Naive thymus-derived CD4-positive, alpha-beta T cell (primary cell): ENCODE measurements around the gene KCTD4. TPM values are rescaled to one million over a fixed set of nuclear protein-coding genes. Genes with fewer than 3 reads are reported as not detected.
"Not testable (repeated sequence)": the region's sequence is repeated elsewhere in the genome, so short reads cannot be mapped to it uniquely, and the experiment has no call there.

ENCODE experiments used
- ATAC-seq: fragments of 150-1000 bp; cut with Tn5 transposase; 2 replicates; pipeline ENCODE4 v1.10.0; 2021; ENCODE audit warnings: mild to moderate bottlenecking, moderate library complexity
- CTCF ChIA-PET: fragments of 350-600 bp; sonication (Branson Sonifier 250); formaldehyde crosslinking; loops from one replicate; lab custom pipeline; 2021; ENCODE audit warnings: antibody characterized with exemption; lab: Charles Lee
- POLR2A ChIA-PET: fragments of 350-600 bp; sonication (Branson Sonifier 250); formaldehyde crosslinking; loops from one replicate; lab custom pipeline; 2021; ENCODE audit warnings: antibody characterized with exemption, inconsistent platforms; lab: Charles Lee
- DNase-seq, 9 donors: peaks; one replicate each; pipeline versions ENCODE4 v3.0.0 to v3.0.0-alpha.2; 2020 to 2022; ENCODE audit warnings: mixed read lengths in 1 of 9
- H3K27ac ChIP-seq: one replicate; pipeline ENCODE4 v1.7.0; 2013; ENCODE audit warnings: mild to moderate bottlenecking, low read depth, low read length, moderate library complexity
- H3K27me3 ChIP-seq, 2 donors: one replicate each; pipeline ENCODE4 v1.7.0; 2013; ENCODE audit warnings: low read length in 2 of 2, mild to moderate bottlenecking in 2 of 2, moderate library complexity in 2 of 2; ENCODE audit not compliant: control insufficient read depth in 2 of 2, insufficient read depth in 2 of 2
- H3K36me3 ChIP-seq, 3 experiments: 1 replicate in 2 of 3; 2 replicates in 1 of 3; pipeline ENCODE4 v1.7.0; 2013; ENCODE audit warnings: low read length in 3 of 3, mild to moderate bottlenecking in 3 of 3, moderate library complexity in 1 of 3; ENCODE audit not compliant: insufficient read depth in 3 of 3, control insufficient read depth in 2 of 3
- H3K4me1 ChIP-seq, 2 donors: one replicate each; pipeline ENCODE4 v1.7.0; 2013; ENCODE audit warnings: low read length in 2 of 2, mild to moderate bottlenecking in 2 of 2, moderate library complexity in 1 of 2; ENCODE audit not compliant: control insufficient read depth in 2 of 2, insufficient read depth in 2 of 2
- H3K4me3 ChIP-seq: 2 replicates; pipeline ENCODE4 v1.7.0; 2013; ENCODE audit warnings: mild to moderate bottlenecking, low read length
- H3K9me3 ChIP-seq, 3 experiments: 1 replicate in 2 of 3; 2 replicates in 1 of 3; pipeline ENCODE4 v1.7.0; 2013; ENCODE audit warnings: low read length in 3 of 3; ENCODE audit not compliant: control insufficient read depth in 2 of 3
- H3K27ac Mint-ChIP-seq, 9 donors: one replicate each; pipeline ENCODE4 v1.8.0; 2020 to 2022; ENCODE audit warnings: mixed read lengths in 9 of 9, mild to moderate bottlenecking in 8 of 9, moderate library complexity in 5 of 9, inconsistent platforms in 2 of 9
- H3K27me3 Mint-ChIP-seq, 5 donors: one replicate each; pipeline ENCODE4 v1.8.0; 2021 to 2022; ENCODE audit warnings: mixed read lengths in 5 of 5, mild to moderate bottlenecking in 1 of 5
- H3K36me3 Mint-ChIP-seq, 5 donors: one replicate each; pipeline ENCODE4 v1.8.0; 2020 to 2022; ENCODE audit warnings: mixed read lengths in 5 of 5, mild to moderate bottlenecking in 3 of 5, inconsistent platforms in 1 of 5
- H3K4me1 Mint-ChIP-seq, 7 donors: one replicate each; pipeline ENCODE4 v1.8.0; 2020 to 2022; ENCODE audit warnings: mixed read lengths in 7 of 7, mild to moderate bottlenecking in 3 of 7, inconsistent platforms in 1 of 7
- H3K4me3 Mint-ChIP-seq, 10 donors: one replicate each; pipeline ENCODE4 v1.8.0; 2020 to 2022; ENCODE audit warnings: mild to moderate bottlenecking in 10 of 10, mixed read lengths in 10 of 10, moderate library complexity in 6 of 10, inconsistent platforms in 2 of 10
- H3K9me3 Mint-ChIP-seq, 11 donors: one replicate each; pipeline ENCODE4 v1.8.0; 2020 to 2022; ENCODE audit warnings: mixed read lengths in 11 of 11, mild to moderate bottlenecking in 4 of 11, inconsistent platforms in 1 of 11, moderate library complexity in 1 of 11
- intact Hi-C, 2 donors: fragments of 100-400 bp; cut with micrococcal nuclease; formaldehyde crosslinking; loops; one replicate each; pipeline ENCODE4 v1.15.1; 2023
- polyA plus RNA-seq, 2 donors: library from polyadenylated mRNA; unstranded; fragments of 300-500 nt; fragmentation: Illumina TruSeq; gene quantifications; one replicate each; pipeline ENCODE4 v1.2.3, GENCODE V29; 2021
- total RNA-seq, 6 experiments: library from RNA in 5 of 6; stranded (reverse) in 5 of 6; gene quantifications; 1 replicate in 5 of 6; 2 replicates in 1 of 6; pipeline ENCODE4 v1.2.3 and lab custom pipeline; 2021 to 2026

KCTD4 gene
- total RNA-seq (not detected), polyA plus RNA-seq (not detected), total RNA-seq (lab: John Stamatoyannopoulos, UW) (not detected)

GRCh38 chr13:45200701-45201232 is at the start of gene KCTD4:
TSS of gene KCTD4 (minus strand) at chr13:45201045. CDS start at chr13:45194567, 6,478 bp downstream.
- Mint-ChIP-seq H3K27me3 (no peaks in the 10 kb centered on the region), H3K4me1 (peaks cover 0 to 21% (median 11%) of the 10 kb centered on the region in 7 donors), H3K4me3 (no peak within 1 kb of the TSS), H3K36me3 (peaks cover 4 to 38% (median 15%) of the 10 kb centered on the region in 5 donors), H3K27ac (no peak within 1 kb of the TSS), H3K9me3 (no peaks in the 10 kb centered on the region)
- intact Hi-C loops = no loop called here
- ATAC-seq (no peak), DNase-seq (no peak)
- Histone ChIP-seq H3K4me1 (no peaks in the 10 kb centered on the region), H3K36me3 (peaks cover 0 to 3% (median 0%) of the 10 kb centered on the region in 3 experiments), H3K9me3 (no peaks in the 10 kb centered on the region), H3K27me3 (no peaks in the 10 kb centered on the region), H3K27ac (no peak within 1 kb of the TSS), H3K4me3 (no peak within 1 kb of the TSS)
- CTCF ChIA-PET = no interaction called here
- POLR2A ChIA-PET = no interaction called here

GRCh38 chr13:45249662-45250061 is 48.8 kb upstream of the KCTD4 start:
- Mint-ChIP-seq H3K27ac (no peak overlapping the region), H3K36me3 (peaks cover 5 to 19% (median 8%) of the 10 kb centered on the region in 5 donors)

DNA sequence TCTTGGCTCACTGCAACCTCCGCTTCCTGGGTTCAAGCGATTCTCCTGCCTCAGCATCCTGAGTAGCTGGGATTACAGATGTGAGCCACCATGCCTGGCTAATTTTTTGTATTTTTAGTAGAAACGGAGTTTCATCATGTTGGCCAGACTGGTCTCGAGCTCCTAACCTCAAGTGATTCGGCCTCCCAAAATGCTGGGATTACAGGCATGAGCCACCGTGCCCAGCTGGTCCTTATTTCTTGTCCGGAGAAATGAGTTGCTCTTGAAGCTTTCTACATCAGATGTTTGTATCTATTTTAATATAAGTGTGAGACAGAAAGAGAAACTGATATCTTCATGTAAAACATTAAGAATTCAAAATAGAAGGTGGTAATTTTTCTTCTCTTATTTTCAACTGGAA is 43.9 kb upstream of the KCTD4 start:
- H3K4me3 ChIP-seq, H3K4me1 ChIP-seq, H3K27me3 ChIP-seq, intact Hi-C loops, ATAC-seq, H3K9me3 Mint-ChIP-seq, H3K27ac Mint-ChIP-seq, H3K27ac ChIP-seq, DNase-seq, H3K36me3 ChIP-seq, H3K36me3 Mint-ChIP-seq, H3K27me3 Mint-ChIP-seq, H3K9me3 ChIP-seq, H3K4me3 Mint-ChIP-seq: not testable (repeated sequence)
- ChIA-PET POLR2A (interaction anchor here (0.6 to 1.0 kb wide), 3 partner anchors 15 to 1840 kb away, joined by 3 read pairs; no protein-coding TSS in a partner anchor), CTCF (interaction anchor here (0.7 kb wide), 1 partner anchor 21 kb away, joined by 3 read pairs; no protein-coding TSS in a partner anchor)
- H3K4me1 Mint-ChIP-seq = peaks cover 0 to 17% (median 8%) of the 10 kb centered on the region in 7 donors

More at GRCh38 chr13:45249662-45250061, 48.8 kb upstream of the KCTD4 start:
- Histone ChIP-seq H3K4me1 (no peaks in the 10 kb centered on the region), H3K36me3 (peaks cover 0 to 7% (median 3%) of the 10 kb centered on the region in 3 experiments), H3K4me3 (no peak overlapping the region), H3K27me3 (no peaks in the 10 kb centered on the region), H3K9me3 (no peaks in the 10 kb centered on the region), H3K27ac (no peak overlapping the region)
- Mint-ChIP-seq H3K9me3 (no peaks in the 10 kb centered on the region), H3K27me3 (no peaks in the 10 kb centered on the region), H3K4me1 (peaks cover 0 to 4% (median 0%) of the 10 kb centered on the region in 7 donors), H3K4me3 (no peak overlapping the region)
- intact Hi-C loops = no loop called here
- no peak for ATAC-seq
- ChIA-PET POLR2A (no interaction called here), CTCF (interaction anchor here (0.6 kb wide), 1 partner anchor 56 kb away, joined by 4 read pairs; no protein-coding TSS in a partner anchor)
- no peak for DNase-seq

DNA sequence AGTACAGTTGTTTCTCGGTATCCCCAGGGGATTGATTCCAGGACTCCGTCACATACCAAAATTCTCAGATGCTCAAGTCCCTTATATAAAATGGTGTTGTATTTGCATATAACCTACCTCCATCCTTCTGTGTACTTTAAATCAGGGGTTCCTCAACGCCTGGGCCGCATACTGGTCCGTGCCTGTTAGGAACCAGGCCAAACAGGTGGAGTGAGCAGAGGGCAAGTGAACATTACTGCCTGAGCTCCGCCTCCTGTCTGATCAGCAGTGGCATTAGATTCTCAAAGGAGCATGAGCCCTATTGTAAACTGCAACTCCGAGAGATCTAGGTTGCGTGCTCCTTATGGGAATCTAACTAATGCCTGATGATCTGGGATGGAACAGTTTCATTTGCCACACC is 42.2 kb upstream of the KCTD4 start:
- ATAC-seq (no peak), DNase-seq (no peak)
- Mint-ChIP-seq H3K27ac (peak overlapping the region in 1 of 9 donors; percentile 45), H3K4me3 (no peak overlapping the region), H3K27me3 (no peaks in the 10 kb centered on the region), H3K9me3 (no peaks in the 10 kb centered on the region), H3K36me3 (peaks cover 0 to 12% (median 0%) of the 10 kb centered on the region in 5 donors), H3K4me1 (peaks cover 0 to 17% (median 13%) of the 10 kb centered on the region in 7 donors)
- ChIA-PET CTCF (no interaction called here), POLR2A (no interaction called here)
- Histone ChIP-seq H3K27me3 (no peaks in the 10 kb centered on the region), H3K27ac (no peak overlapping the region), H3K36me3 (no peaks in the 10 kb centered on the region), H3K4me3 (no peak overlapping the region), H3K9me3 (no peaks in the 10 kb centered on the region), H3K4me1 (no peaks in the 10 kb centered on the region)
- intact Hi-C loops = no loop called here

DNA sequence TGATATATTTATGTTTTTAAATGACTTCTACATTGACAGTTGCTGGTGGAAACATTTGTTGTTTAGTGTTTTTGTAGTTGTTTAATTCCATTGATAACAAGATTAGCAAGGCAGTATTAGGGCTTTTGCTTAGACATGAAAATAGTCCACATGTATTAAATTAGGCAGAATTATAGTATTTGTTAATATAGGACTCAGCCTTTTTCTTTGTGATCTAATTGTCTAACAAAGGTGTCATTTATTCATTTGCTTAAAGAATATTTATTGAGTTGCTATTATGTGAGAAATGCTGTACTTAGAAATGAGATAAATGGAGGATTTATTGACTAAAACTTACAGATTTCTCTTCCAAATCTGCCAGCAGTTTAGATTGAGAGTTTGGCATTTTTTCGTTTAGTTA is 41.7 kb upstream of the KCTD4 start:
- H3K4me1 ChIP-seq = no peaks in the 10 kb centered on the region
- no peaks in the 10 kb centered on the region for H3K9me3 Mint-ChIP-seq
- intact Hi-C loops = no loop called here
- ChIA-PET POLR2A (no interaction called here), CTCF (no interaction called here)
- H3K9me3 ChIP-seq = no peaks in the 10 kb centered on the region
- no peaks in the 10 kb centered on the region for H3K27me3 Mint-ChIP-seq
- no peak for DNase-seq
- no peaks in the 10 kb centered on the region for H3K27me3 ChIP-seq
- H3K27ac Mint-ChIP-seq = peak overlapping the region in 3 of 9 donors; percentile 34 to 85 (median 67)
- no peak overlapping the region for H3K4me3 ChIP-seq
- H3K36me3 Mint-ChIP-seq = peaks cover 0 to 12% (median 0%) of the 10 kb centered on the region in 5 donors
- H3K27ac ChIP-seq = no peak overlapping the region
- peaks cover 0 to 17% (median 13%) of the 10 kb centered on the region in 7 donors for H3K4me1 Mint-ChIP-seq
- H3K36me3 ChIP-seq = no peaks in the 10 kb centered on the region
- ATAC-seq = no peak
- no peak overlapping the region for H3K4me3 Mint-ChIP-seq

DNA sequence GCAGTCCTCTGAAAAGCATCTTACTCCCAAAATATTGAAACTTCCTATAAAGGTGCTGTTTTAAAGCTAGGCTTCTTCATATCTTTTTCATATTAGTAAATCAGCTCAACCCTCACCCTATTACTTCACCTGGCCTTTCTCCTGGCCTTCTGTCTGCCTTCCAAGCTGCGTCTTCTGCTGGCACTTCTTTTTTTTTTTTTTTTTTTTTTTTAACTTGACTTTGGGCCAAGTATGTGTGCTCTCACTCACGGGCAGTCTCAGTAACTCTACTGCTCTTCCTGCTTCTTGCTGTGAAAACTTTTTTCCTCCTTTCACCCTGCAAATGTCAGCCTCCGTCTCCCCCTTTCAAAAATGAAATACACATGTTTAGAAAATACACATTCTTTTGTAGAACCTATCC is 41.2 kb upstream of the KCTD4 start:
- H3K4me3 Mint-ChIP-seq = no peak overlapping the region
- peak overlapping the region in 3 of 9 donors; percentile 34 to 85 (median 67) for H3K27ac Mint-ChIP-seq
- CTCF ChIA-PET = no interaction called here

DNA sequence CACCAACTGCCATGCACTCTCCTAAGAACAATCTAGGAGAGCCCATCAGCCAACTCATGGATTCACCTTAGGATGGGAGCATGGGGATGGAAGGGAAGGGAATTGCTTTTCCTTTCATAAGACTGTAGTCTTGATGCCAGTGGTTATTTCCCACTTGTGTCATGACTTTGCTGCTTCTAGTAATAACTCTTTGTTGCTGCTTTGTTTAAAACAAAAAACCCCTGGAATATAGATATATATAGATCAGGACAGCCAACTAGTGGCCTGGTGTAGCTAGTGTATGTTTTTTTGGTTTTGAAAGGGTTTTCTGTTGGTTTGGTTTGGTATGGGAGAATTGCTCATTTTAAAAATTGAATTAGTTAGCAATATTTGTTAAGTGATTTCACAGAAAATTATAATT is 39.3 kb upstream of the KCTD4 start:
- intact Hi-C loops = no loop called here
- Histone ChIP-seq H3K4me1 (no peaks in the 10 kb centered on the region), H3K36me3 (no peaks in the 10 kb centered on the region), H3K27me3 (no peaks in the 10 kb centered on the region), H3K27ac (no peak overlapping the region), H3K9me3 (no peaks in the 10 kb centered on the region), H3K4me3 (no peak overlapping the region)
- POLR2A ChIA-PET = no interaction called here
- H3K4me3 Mint-ChIP-seq = no peak overlapping the region
- DNase-seq = no peak
- CTCF ChIA-PET = interaction anchor here (0.6 kb wide), 1 partner anchor 756 kb away, joined by 3 read pairs; no protein-coding TSS in a partner anchor
- H3K27me3 Mint-ChIP-seq = no peaks in the 10 kb centered on the region
- no peak for ATAC-seq
- H3K36me3 Mint-ChIP-seq = peaks cover 0 to 14% (median 0%) of the 10 kb centered on the region in 5 donors
- H3K27ac Mint-ChIP-seq = no peak overlapping the region
- peaks cover 0 to 17% (median 13%) of the 10 kb centered on the region in 7 donors for H3K4me1 Mint-ChIP-seq
- H3K9me3 Mint-ChIP-seq = no peaks in the 10 kb centered on the region

More for the DNA sequence above, 41.2 kb upstream of the KCTD4 start:
- Histone ChIP-seq H3K27ac (no peak overlapping the region), H3K9me3 (no peaks in the 10 kb centered on the region), H3K4me1 (no peaks in the 10 kb centered on the region), H3K36me3 (no peaks in the 10 kb centered on the region), H3K4me3 (no peak overlapping the region), H3K27me3 (no peaks in the 10 kb centered on the region)
- intact Hi-C loops = no loop called here
- ATAC-seq = no peak
- H3K27me3 Mint-ChIP-seq = no peaks in the 10 kb centered on the region
- H3K4me1 Mint-ChIP-seq = peaks cover 0 to 17% (median 13%) of the 10 kb centered on the region in 7 donors
- DNase-seq = no peak
- H3K36me3 Mint-ChIP-seq = peaks cover 0 to 12% (median 0%) of the 10 kb centered on the region in 5 donors
- H3K9me3 Mint-ChIP-seq = no peaks in the 10 kb centered on the region
- POLR2A ChIA-PET = no interaction called here
